ENCODE data around the gene FOSL2. TPM values are rescaled to one million over a fixed set of nuclear protein-coding genes. Genes with fewer than 3 reads are reported as not detected.

The FOSL2 gene
- total RNA-seq, 1 experiment from 2014 or later: 4.0 TPM

- no peak overlapping the region for H3K27ac Mint-ChIP-seq
- ChIA-PET CTCF (interaction anchor here (0.7 to 1.2 kb wide), 2 partner anchors 11 to 1269 kb away, joined by 3 read pairs; no protein-coding TSS in a partner anchor), POLR2A (interaction anchor here (1.0 kb wide), 1 partner anchor 627 kb away, joined by 3 read pairs; no protein-coding TSS in a partner anchor)
- no peaks in the 10 kb centered on the region for H3K9me3 Mint-ChIP-seq
- DNase-seq (ENCODE audit: low spot score) (no peak), ATAC-seq (no peak)
- no peak overlapping the region for H3K4me3 Mint-ChIP-seq
- TF ChIP-seq ZNF317 (CRISPR knock-in tag; IDR thresholded peaks at IDR 0.05; ENCODE audit: borderline replicate concordance, low read depth): no peak
- no peak for TF ChIP-seq FOXP1 (CRISPR knock-in tag; IDR thresholded peaks at IDR 0.05; ENCODE audit: borderline replicate concordance)
- no peak for TF ChIP-seq TCF7 (CRISPR knock-in tag; IDR thresholded peaks at IDR 0.05; ENCODE audit: low read depth)
- TF ChIP-seq, protein P1, sequence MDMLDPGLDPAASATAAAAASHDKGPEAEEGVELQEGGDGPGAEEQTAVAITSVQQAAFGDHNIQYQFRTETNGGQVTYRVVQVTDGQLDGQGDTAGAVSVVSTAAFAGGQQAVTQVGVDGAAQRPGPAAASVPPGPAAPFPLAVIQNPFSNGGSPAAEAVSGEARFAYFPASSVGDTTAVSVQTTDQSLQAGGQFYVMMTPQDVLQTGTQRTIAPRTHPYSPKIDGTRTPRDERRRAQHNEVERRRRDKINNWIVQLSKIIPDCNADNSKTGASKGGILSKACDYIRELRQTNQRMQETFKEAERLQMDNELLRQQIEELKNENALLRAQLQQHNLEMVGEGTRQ (CRISPR knock-in tag; IDR thresholded peaks at IDR 0.05): no peak
- no peak for TF ChIP-seq JUN (CRISPR knock-in tag; IDR thresholded peaks at IDR 0.05)
- TF ChIP-seq, protein P2, sequence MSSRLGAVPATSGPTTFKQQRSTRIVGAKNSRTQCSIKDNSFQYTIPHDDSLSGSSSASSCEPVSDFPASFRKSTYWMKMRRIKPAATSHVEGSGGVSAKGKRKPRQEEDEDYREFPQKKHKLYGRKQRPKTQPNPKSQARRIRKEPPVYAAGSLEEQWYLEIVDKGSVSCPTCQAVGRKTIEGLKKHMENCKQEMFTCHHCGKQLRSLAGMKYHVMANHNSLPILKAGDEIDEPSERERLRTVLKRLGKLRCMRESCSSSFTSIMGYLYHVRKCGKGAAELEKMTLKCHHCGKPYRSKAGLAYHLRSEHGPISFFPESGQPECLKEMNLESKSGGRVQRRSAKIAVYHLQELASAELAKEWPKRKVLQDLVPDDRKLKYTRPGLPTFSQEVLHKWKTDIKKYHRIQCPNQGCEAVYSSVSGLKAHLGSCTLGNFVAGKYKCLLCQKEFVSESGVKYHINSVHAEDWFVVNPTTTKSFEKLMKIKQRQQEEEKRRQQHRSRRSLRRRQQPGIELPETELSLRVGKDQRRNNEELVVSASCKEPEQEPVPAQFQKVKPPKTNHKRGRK (CRISPR knock-in tag; IDR thresholded peaks at IDR 0.05; ENCODE audit: borderline replicate concordance): no peak
- H3K27me3 Mint-ChIP-seq (ENCODE audit: low read depth): peaks cover 55% of the 10 kb centered on the region
- H3K4me1 Mint-ChIP-seq: peaks cover 3% of the 10 kb centered on the region; the same call in 1 of the 2 replicates
- no peaks in the 10 kb centered on the region for H3K36me3 Mint-ChIP-seq
Measured at GRCh38 chr2:28380219-28380618, 12.4 kb upstream of the FOSL2 start.

- Mint-ChIP-seq H3K4me1 (peaks cover 3% of the 10 kb centered on the region; the same call in 1 of the 2 replicates), H3K27ac (no peak overlapping the region), H3K36me3 (no peaks in the 10 kb centered on the region), H3K9me3 (no peaks in the 10 kb centered on the region), H3K27me3 (ENCODE audit: low read depth) (peaks cover 62% of the 10 kb centered on the region), H3K4me3 (no peak overlapping the region)
- ChIA-PET CTCF (interaction anchor here (0.7 to 1.2 kb wide), 3 partner anchors 10 to 72 kb away, joined by 3 read pairs; no protein-coding TSS in a partner anchor), POLR2A (interaction anchor here (1.2 kb wide), 1 partner anchor 19 kb away, joined by 3 read pairs; no protein-coding TSS in a partner anchor)
- DNase-seq (ENCODE audit: low spot score): no peak
- TF ChIP-seq FOXP1 (CRISPR knock-in tag; IDR thresholded peaks at IDR 0.05; ENCODE audit: borderline replicate concordance) (no peak), GRHL2 (CRISPR knock-in tag; IDR thresholded peaks at IDR 0.05; ENCODE audit: insufficient replicate concordance, severe bottlenecking) (no peak), EMX1 (CRISPR knock-in tag; IDR thresholded peaks at IDR 0.05) (no peak)
- ATAC-seq: peak; percentile 53
Measured at GRCh38 chr2:28381225-28382180, 11.2 kb upstream of the FOSL2 start.

DNA sequence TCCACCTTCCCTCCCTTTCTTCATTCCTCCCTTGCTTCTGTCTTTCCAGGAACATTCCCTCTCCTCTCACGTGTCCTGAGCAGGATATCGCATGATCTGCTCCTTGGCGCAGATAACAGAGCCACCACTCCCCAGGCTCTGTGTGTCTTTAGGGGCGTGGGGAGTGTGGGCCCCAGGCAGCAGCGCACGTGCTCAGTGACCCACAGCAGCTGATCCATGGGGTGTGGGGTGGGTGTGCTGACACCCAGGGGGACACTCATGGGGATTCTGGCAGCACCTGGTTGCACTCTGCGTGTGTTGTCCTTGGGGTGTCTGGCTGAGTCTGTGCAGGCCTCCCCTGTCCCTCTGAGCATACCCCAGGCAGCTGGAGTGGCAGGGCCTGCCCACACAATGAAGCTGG, 9.9 kb upstream of the FOSL2 start:
- ATAC-seq (no peak), DNase-seq (ENCODE audit: low spot score) (no peak)
- Mint-ChIP-seq H3K9me3 (no peaks in the 10 kb centered on the region), H3K27ac (no peak overlapping the region), H3K4me1 (peaks cover 6% of the 10 kb centered on the region), H3K27me3 (ENCODE audit: low read depth) (peaks cover 67% of the 10 kb centered on the region), H3K36me3 (no peaks in the 10 kb centered on the region), H3K4me3 (no peak overlapping the region)
- POLR2A ChIA-PET: interaction anchor here (0.5 kb wide), 1 partner anchor 9 kb away, joined by 6 read pairs; no protein-coding TSS in a partner anchor
- TF ChIP-seq TEAD1 (CRISPR knock-in tag; IDR thresholded peaks at IDR 0.05) (no peak), JUN (CRISPR knock-in tag; IDR thresholded peaks at IDR 0.05) (no peak), FOXP4 (CRISPR knock-in tag; IDR thresholded peaks at IDR 0.05) (no peak), USF1 (CRISPR knock-in tag; IDR thresholded peaks at IDR 0.05) (no peak), PRDM15 (CRISPR knock-in tag; IDR thresholded peaks at IDR 0.05) (no peak), CBFB (CRISPR knock-in tag; IDR thresholded peaks at IDR 0.05; ENCODE audit: low read depth) (no peak), JAZF1 (CRISPR knock-in tag; IDR thresholded peaks at IDR 0.05) (no peak), FOXJ3 (CRISPR knock-in tag; IDR thresholded peaks at IDR 0.05; ENCODE audit: borderline replicate concordance) (no peak), MXD4 (CRISPR knock-in tag; IDR thresholded peaks at IDR 0.05; ENCODE audit: borderline replicate concordance) (no peak)
- TF ChIP-seq, protein P3, sequence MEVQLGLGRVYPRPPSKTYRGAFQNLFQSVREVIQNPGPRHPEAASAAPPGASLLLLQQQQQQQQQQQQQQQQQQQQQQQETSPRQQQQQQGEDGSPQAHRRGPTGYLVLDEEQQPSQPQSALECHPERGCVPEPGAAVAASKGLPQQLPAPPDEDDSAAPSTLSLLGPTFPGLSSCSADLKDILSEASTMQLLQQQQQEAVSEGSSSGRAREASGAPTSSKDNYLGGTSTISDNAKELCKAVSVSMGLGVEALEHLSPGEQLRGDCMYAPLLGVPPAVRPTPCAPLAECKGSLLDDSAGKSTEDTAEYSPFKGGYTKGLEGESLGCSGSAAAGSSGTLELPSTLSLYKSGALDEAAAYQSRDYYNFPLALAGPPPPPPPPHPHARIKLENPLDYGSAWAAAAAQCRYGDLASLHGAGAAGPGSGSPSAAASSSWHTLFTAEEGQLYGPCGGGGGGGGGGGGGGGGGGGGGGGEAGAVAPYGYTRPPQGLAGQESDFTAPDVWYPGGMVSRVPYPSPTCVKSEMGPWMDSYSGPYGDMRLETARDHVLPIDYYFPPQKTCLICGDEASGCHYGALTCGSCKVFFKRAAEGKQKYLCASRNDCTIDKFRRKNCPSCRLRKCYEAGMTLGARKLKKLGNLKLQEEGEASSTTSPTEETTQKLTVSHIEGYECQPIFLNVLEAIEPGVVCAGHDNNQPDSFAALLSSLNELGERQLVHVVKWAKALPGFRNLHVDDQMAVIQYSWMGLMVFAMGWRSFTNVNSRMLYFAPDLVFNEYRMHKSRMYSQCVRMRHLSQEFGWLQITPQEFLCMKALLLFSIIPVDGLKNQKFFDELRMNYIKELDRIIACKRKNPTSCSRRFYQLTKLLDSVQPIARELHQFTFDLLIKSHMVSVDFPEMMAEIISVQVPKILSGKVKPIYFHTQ (CRISPR knock-in tag; IDR thresholded peaks at IDR 0.05): no peak
- CTCF ChIA-PET: no interaction called here
